SK-N-SH (cell line): ENCODE data around the gene CCS.

Source experiments
- CTCF ChIP-seq: fragments of 200-600 bp; sonication (generic); IDR thresholded peaks from 2 replicates; pipeline ENCODE4 v1.6.1; 2017; ENCODE audit warnings: antibody characterized with exemption, mild to moderate bottlenecking, moderate library complexity
- JUND ChIP-seq: IDR thresholded peaks from 2 replicates; pipeline ENCODE4 v1.4.0; 2012
- PBX3 ChIP-seq: IDR thresholded peaks from 2 replicates; pipeline ENCODE4; 2012
- POLR2AphosphoS5 ChIP-seq: IDR thresholded peaks from 2 replicates; pipeline ENCODE4 v1.6.1; 2012; ENCODE audit warnings: low read depth, low read length
- RAD21 ChIP-seq: IDR thresholded peaks from 2 replicates; pipeline ENCODE4 v1.6.1; 2012; ENCODE audit warnings: mild to moderate bottlenecking, low read length
- RCOR1 ChIP-seq: fragments of 150-350 bp; IDR thresholded peaks from 2 replicates; pipeline ENCODE4 v1.6.1; 2017; ENCODE audit warnings: antibody characterized with exemption, low read length
- TAF1 ChIP-seq: IDR thresholded peaks from 2 replicates; pipeline ENCODE4 v1.6.1; 2012; ENCODE audit warnings: low read depth, mild to moderate bottlenecking, low read length, moderate library complexity, borderline replicate concordance
- YY1 ChIP-seq: IDR thresholded peaks from 2 replicates; pipeline ENCODE4 v1.4.0; 2012; ENCODE audit warnings: low read depth, mild to moderate bottlenecking
- TF ChIP-seq, protein P1 (sequence below): IDR thresholded peaks from 2 replicates; pipeline ENCODE4 v1.4.0; 2012; ENCODE audit warnings: low read depth, borderline replicate concordance
- TF ChIP-seq, protein P2 (sequence below): IDR thresholded peaks from 2 replicates; pipeline ENCODE4 v1.4.0; 2012; ENCODE audit warnings: low read depth

DNA sequence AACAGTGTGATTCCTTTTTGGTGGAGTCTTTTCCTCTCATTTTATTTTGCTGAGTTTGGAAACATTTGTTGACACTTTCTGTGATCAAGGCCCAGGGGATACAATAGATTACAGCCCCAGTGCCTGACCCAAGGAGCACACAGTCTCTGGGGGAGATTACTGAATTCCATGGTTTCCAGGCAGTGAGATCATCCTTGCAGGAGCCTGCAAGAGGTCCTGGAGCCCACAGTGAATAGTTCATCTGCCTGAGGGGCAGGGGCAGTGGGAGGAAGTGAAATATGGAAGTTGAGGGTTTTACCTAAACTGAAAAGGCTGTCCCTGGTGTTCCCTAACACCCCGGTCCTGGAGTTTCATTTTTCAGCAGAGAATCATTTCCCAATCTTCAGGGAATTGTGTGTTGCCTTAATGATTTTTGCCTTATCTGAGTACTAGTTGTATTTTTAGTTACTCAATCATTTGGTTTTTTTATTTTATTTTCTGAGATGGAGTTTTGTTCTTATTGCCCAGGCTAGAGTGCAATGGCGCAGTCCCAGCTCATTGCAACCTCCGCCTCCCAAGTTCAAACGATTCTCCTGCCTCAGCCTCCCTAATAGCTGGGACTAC lies 7.7 kb downstream of the CCS start:
- TF ChIP-seq CTCF (no peak), JUND (no peak), RCOR1 (no peak), POLR2AphosphoS5 (no peak), PBX3 (no peak), YY1 (no peak), TAF1 (no peak), RAD21 (no peak)
- TF ChIP-seq, protein P1, sequence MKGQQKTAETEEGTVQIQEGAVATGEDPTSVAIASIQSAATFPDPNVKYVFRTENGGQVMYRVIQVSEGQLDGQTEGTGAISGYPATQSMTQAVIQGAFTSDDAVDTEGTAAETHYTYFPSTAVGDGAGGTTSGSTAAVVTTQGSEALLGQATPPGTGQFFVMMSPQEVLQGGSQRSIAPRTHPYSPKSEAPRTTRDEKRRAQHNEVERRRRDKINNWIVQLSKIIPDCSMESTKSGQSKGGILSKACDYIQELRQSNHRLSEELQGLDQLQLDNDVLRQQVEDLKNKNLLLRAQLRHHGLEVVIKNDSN, result no peak
- TF ChIP-seq, protein P2, sequence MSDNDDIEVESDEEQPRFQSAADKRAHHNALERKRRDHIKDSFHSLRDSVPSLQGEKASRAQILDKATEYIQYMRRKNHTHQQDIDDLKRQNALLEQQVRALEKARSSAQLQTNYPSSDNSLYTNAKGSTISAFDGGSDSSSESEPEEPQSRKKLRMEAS, result no peak
